Measurements from ENCODE around the gene NFIX.

Gene NFIX

DNA sequence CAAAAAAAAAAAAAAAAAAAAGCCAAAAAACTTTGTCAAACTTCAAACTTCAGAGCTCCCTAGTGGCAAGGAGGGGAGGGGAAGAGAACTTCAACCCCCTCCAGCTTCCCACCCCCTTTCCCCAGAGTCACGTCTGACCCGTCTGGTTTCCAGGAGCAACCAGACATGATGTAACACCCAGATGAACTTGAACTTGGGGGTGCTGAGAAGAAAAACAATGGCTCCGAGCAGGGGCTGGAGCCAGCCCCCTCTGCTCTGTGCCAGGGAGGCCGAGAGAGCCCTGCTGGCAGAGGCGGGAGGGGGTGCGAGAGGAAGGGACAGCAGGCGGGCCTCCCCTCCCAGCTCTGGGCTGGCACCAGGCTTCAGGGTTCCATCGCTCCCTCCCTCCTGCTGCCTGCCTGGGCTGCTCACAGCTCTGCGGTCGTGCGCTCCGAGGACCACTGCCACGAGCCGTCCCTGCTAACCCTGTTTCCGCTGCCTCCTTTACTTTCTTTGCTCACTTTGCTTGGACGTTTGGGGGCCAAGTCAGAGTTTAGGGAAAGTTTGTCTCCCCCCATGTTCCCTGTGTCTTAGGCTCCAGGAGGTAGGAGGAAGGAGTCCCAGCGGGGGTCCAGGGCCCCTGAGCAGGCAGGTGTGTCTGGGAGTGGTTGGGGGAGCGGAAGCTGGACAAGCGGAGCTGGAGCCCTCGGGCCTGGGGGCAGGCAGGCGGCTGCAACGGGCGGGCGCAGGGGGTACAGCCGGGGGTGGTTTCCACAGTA, 96.3 kb downstream of the NFIX start:
- DNase-seq (ENCODE audit: low spot score), result no peak

GRCh38 chr19:13092158-13092543, 96.9 kb downstream of the NFIX start:
- no peak for DNase-seq (ENCODE audit: low spot score)

GRCh38 chr19:13092606-13093235, 97.4 kb downstream of the NFIX start:
- no peak for DNase-seq (ENCODE audit: low spot score)

DNA sequence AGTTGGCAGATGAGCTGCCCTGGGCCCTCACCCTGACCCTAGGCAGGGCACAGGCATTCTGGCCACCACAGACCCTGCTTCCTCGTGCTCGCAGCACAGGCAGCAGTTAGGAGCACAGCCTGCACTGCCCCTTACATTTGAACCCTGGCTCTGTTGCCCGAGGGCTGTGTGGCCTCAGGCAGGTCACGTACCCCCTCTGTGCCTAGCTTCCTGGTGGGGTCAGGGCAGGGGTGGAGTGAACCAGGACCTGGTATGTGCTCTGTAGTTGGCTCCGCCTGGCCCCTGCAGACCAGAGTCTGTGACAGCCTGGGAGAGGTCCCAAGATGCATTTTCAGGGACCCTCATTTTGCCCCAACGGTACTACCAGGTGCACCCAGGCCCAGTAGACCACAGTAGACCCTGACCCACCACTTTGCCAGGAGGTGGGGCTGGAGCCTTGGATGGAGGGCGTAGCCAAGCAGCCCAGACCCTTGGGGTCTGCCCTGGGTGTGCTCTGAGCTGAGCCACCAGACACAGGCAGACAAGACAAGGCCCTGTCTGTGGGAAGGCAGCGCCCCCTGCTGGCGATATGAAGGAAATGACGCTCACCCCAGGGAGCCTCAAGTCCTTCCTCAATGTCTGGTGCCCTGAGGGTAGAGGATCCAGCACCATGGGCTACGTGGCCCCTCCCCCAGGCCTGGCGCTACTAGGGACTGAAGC, 98.3 kb downstream of the NFIX start:
- peak; percentile 93 for DNase-seq (ENCODE audit: low spot score)

DNA sequence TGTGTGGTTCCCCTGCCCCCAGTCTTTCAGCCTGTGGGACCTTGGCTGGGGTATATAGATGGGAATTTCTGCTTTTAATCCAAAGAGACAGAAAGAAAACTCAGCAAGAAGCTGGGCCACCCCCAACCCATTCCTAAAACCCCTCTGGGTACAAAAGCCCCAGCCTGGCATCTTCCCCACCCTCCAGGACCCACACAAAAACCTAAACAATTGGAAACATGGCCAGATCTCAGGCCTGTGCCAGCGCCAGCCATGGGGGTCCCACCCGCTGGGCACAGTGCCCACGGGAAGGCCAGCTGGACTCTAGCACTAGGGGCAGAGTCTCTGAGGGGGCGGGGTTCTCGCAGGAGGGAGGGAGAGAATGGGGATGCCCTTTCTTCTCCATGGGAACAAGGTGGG, 98.8 kb downstream of the NFIX start:
- no peak for DNase-seq (ENCODE audit: low spot score)

- peak; percentile 43 for DNase-seq (ENCODE audit: low spot score)
These were observed 99.6 kb downstream of the NFIX start for GRCh38 chr19:13094771-13095392.

GRCh38 chr19:13095393-13095784, 100.1 kb downstream of the NFIX start:
- peak; percentile 59 for DNase-seq (ENCODE audit: low spot score)

GRCh38 chr19:13095934-13096927, 101.0 kb downstream of the NFIX start:
- DNase-seq (ENCODE audit: low spot score), result peak; percentile 45

GRCh38 chr19:13097033-13097462, 101.8 kb downstream of the NFIX start:
- DNase-seq (ENCODE audit: low spot score), result no peak

DNA sequence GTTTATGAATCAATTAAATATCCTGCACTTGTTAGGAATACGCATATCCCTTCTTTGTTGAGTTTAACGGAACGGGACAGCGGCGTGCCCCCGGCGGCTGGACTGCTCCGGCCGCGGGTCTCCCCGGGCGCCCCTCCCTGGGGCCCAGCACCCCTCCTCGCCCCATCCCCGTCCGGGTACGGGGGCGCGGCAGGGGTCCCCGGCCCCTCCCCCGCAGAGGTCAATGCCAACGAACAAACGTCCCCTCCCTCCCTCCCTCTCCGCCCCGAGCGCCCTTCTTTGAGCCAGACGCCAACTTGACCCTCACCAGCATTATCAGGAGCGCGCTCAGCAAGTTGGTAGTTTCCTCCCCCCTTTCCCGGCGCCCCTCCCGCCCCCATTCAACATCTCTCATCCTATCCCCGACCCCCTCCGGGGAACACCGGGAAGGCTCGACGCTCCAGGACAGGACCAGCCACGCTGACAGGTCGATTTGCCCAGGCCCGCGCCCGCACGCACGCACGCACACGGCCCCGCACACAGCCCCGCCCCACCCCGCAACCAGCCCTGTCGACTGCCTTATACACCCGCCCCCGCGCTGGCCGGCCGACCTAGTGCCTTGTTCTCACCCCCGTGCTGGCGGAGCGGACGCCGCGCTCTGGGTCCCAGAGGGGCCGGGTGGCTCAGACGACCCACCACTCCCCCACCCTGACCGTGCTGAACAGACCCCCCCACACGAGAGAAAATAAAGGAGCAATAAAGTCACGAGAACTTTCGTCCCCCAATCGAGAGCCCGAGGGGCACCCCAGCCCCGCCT, 102.4 kb downstream of the NFIX start:
- DNase-seq (ENCODE audit: low spot score), result no peak

- no peak for DNase-seq (ENCODE audit: low spot score)
These were observed 103.2 kb downstream of the NFIX start for GRCh38 chr19:13098277-13099072.

GRCh38 chr19:13099073-13099999, 104.1 kb downstream of the NFIX start:
- DNase-seq (ENCODE audit: low spot score), result no peak

GRCh38 chr19:13100031-13100588, 104.8 kb downstream of the NFIX start:
- no peak for DNase-seq (ENCODE audit: low spot score)

DNA sequence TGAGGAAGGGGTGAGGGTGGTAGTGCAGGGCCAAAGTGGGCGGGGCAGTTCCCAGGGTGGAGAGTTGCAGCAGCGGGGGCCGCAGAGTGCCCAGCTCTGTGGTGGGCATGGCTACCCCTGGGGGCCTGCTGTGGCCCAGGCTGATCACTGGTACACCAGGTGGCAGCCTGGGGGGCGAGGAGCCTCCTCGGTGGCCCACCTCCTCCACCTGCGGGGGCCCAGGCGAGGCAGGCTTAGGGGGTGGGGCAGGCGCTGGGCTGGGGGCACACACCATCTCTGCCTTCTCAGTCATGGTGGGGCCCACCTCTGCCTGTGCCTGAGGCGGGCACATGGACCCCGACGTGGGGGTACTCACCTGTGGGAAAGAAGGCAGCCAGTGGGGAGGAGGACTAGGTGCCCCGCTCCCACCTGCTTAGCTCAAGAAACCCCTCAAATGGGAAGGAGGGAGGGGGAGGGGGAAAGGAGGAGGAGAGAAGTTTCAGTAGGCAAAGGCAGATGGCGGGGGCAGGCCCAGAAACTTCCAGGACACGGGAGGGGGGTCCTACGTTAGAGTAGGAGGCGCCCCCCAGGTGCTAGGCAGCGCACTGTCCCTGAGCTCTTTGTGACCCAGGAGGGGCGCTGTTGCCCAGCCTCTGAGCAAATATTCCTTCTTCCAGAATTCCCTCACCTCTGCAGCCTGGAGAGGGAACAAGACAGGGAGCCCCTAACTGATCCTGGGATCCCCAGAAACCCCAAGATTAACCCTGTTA, 105.7 kb downstream of the NFIX start:
- no peak for DNase-seq (ENCODE audit: low spot score)

DNA sequence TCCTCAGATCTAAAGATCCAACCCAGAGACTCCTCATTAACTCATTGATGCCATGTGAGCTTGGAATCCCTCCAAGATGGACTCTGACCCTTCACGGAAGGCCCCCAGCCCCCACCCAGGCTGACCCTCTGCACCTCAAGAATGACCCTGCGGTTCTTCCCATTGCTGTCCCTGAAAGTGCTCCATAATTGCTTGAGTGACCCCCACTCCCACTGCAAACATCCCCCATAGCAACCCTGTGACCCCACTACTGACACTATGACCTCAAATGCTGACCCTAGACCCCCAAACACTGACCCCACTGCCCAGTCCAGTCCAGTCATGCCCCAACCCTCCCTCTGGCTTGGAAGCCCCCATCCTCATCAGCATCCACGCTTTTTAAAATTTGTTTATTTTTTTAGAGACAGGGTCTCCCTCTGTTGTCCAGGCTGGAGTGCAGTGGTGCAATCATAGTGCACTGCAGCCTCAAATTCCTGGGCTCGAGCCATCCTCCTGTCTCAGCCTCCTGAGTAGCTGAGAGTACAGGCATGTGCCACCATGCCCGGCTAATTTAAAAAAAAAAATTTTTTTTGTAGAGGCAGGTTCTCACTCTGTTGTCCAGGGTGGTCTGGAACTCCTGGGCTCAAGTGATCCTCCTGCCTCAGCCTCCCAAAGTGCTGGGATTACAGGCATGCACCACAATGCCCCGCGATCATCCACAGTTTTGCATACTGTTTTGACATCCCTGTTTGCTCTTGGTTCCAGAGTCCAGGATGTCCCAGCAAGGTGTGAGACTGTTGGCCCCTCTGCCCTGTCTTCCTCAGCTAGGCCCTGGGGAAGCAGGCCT, 106.5 kb downstream of the NFIX start:
- no peak for DNase-seq (ENCODE audit: low spot score)

DNA sequence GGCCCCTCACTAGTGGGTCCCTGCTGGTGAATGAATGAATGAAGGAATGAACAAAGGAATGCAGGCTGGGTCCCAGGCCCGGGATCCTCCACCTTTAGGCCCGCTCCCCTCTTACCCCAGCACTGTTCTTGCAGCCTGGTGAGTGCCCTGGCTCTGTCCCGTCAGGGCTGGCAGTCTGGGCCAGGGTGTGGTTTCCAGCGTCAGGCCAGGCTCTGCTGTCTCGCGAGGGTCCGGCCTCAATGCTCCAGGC, 107.1 kb downstream of the NFIX start:
- no peak for DNase-seq (ENCODE audit: low spot score)

All from cerebellar cortex (tissue), 1 donor.